GM23248 (cell line): ENCODE data around the gene HOXA10. TPM values are rescaled to one million over a fixed set of nuclear protein-coding genes. Genes with fewer than 3 reads are reported as not detected.

Experiments
- DNase-seq: peaks from one replicate; pipeline ENCODE4 v3.0.0-alpha.2; 2015
- H2AFZ ChIP-seq: fragments of 200-600 bp; sonication (generic); 2 replicates; pipeline ENCODE4 v1.6.1; 2016; ENCODE audit warnings: antibody characterized with exemption
- H3F3A ChIP-seq: fragments of 200-600 bp; sonication (generic); 2 replicates; pipeline ENCODE4 v1.6.1; 2016; ENCODE audit warnings: mild to moderate bottlenecking, antibody characterized with exemption, mixed run types; ENCODE audit not compliant: insufficient read depth
- H3K27ac ChIP-seq: fragments of 200-600 bp; sonication (generic); 2 replicates; pipeline ENCODE4 v1.5.1; 2016; ENCODE audit warnings: mild to moderate bottlenecking
- H3K27me3 ChIP-seq: fragments of 200-600 bp; sonication (generic); replicated peaks from 2 replicates; pipeline ENCODE4 v1.6.1; 2016; ENCODE audit warnings: mild to moderate bottlenecking; ENCODE audit not compliant: insufficient read depth
- H3K36me3 ChIP-seq: fragments of 200-600 bp; sonication (generic); 2 replicates; pipeline ENCODE4 v1.6.1; 2016; ENCODE audit warnings: low read depth, mild to moderate bottlenecking
- H3K4me1 ChIP-seq: fragments of 200-600 bp; sonication (generic); 2 replicates; pipeline ENCODE4 v1.6.1; 2016; ENCODE audit warnings: mild to moderate bottlenecking; ENCODE audit not compliant: insufficient read depth
- H3K4me2 ChIP-seq: fragments of 200-600 bp; sonication (generic); one replicate; pipeline ENCODE4 v1.6.1; 2016; ENCODE audit warnings: mild to moderate bottlenecking; ENCODE audit not compliant: unreplicated experiment
- H3K4me3 ChIP-seq: fragments of 200-600 bp; sonication (generic); 2 replicates; pipeline ENCODE4 v1.5.1; 2016; ENCODE audit warnings: mild to moderate bottlenecking
- H3K79me2 ChIP-seq: fragments of 200-600 bp; sonication (generic); 2 replicates; pipeline ENCODE4 v1.6.1; 2016; ENCODE audit warnings: mild to moderate bottlenecking; ENCODE audit not compliant: insufficient read depth
- H3K9ac ChIP-seq: fragments of 200-600 bp; sonication (generic); 2 replicates; pipeline ENCODE4 v1.6.1; 2016; ENCODE audit warnings: mild to moderate bottlenecking
- H3K9me2 ChIP-seq: fragments of 200-600 bp; sonication (generic); 2 replicates; pipeline ENCODE4 v1.6.1; 2016; ENCODE audit warnings: mixed run types, mild to moderate bottlenecking, moderate library complexity; ENCODE audit not compliant: insufficient read depth
- H3K9me3 ChIP-seq: fragments of 200-600 bp; sonication (generic); one replicate; pipeline ENCODE4 v1.6.1; 2017; ENCODE audit warnings: low read depth
- H4K20me1 ChIP-seq: fragments of 200-600 bp; sonication (generic); 2 replicates; pipeline ENCODE4 v1.6.0; 2016; ENCODE audit not compliant: insufficient read depth
- EZH2 ChIP-seq: fragments of 200-600 bp; sonication (generic); IDR thresholded peaks from 2 replicates; pipeline ENCODE4 v1.6.1; 2018; ENCODE audit warnings: antibody characterized with exemption, mild to moderate bottlenecking; ENCODE audit not compliant: insufficient read depth, poor library complexity, severe bottlenecking
- EZH2phosphoT487 ChIP-seq: fragments of 200-600 bp; sonication (generic); IDR thresholded peaks from 2 replicates; pipeline ENCODE4 v1.6.1; 2018; ENCODE audit warnings: antibody characterized with exemption, moderate library complexity, mild to moderate bottlenecking, low read depth; ENCODE audit not compliant: insufficient read depth
- WGBS, 2 experiments: methylation state at CpG; one replicate each; pipeline ENCODE4 v1.1.6; 2015 to 2017; ENCODE audit warnings: low lambda C conversion rate in 2 of 2, low coverage in 1 of 2; ENCODE audit errors: missing lambda C conversion rate in 2 of 2; 5-methylcytosine and 5-hydroxymethylcytosine counted together
- in situ Hi-C: fragments of 300-500 bp; cut with MboI; formaldehyde crosslinking; loops from 2 replicates; pipeline ENCODE4 v1.15.0; 2020
- polyA plus RNA-seq: library from polyadenylated mRNA; unstranded; fragments of >200 nt; fragmentation: Nextera tagmentation; extraction: Ambion mirVana; gene quantifications from 2 replicates; pipeline ENCODE4 v1.2.1, GENCODE V29; 2016
- total RNA-seq: library from RNA; depleted of rRNA; stranded (reverse); fragments of >200 nt; shearing (Covaris generic); gene quantifications from 2 replicates; pipeline ENCODE4 v1.2.3, GENCODE V29; 2014

HOXA10 gene
- total and polyA plus RNA-seq, 2 experiments from 2014 or later: 28.0 to 29.3 TPM

GRCh38 chr7:27142580-27143022, 31.5 kb downstream of the HOXA10 start:
- H3F3A ChIP-seq: no peaks in the 10 kb centered on the region
- no peak overlapping the region for H3K9ac ChIP-seq
- H3K9me3 ChIP-seq: no peaks in the 10 kb centered on the region
- peaks cover 23% of the 10 kb centered on the region for H3K36me3 ChIP-seq
- in situ Hi-C loops: no loop called here
- peaks cover 66% of the 10 kb centered on the region for H3K79me2 ChIP-seq
- H3K9me2 ChIP-seq: no peaks in the 10 kb centered on the region
- 91 to 92% methylated on average over 29 of the region's 29 CpGs for WGBS, 2 experiments
- no peak overlapping the region for H2AFZ ChIP-seq
- no peak overlapping the region for H3K4me2 ChIP-seq
- TF ChIP-seq EZH2 (no peak), EZH2phosphoT487 (no peak)
- no peak overlapping the region for H3K27ac ChIP-seq
- DNase-seq: no peak
- peaks cover 4% of the 10 kb centered on the region; the same call in 1 of the 2 replicates for H3K4me1 ChIP-seq
- H3K4me3 ChIP-seq: no peak overlapping the region
- H4K20me1 ChIP-seq: no peaks in the 10 kb centered on the region
- no peaks in the 10 kb centered on the region for H3K27me3 ChIP-seq

- Histone ChIP-seq H3K27me3 (no peaks in the 10 kb centered on the region), H2AFZ (no peak overlapping the region), H3K9ac (no peak overlapping the region), H4K20me1 (no peaks in the 10 kb centered on the region), H3K79me2 (peaks cover 66% of the 10 kb centered on the region), H3K27ac (no peak overlapping the region), H3K4me2 (no peak overlapping the region), H3K36me3 (peaks cover 28% of the 10 kb centered on the region), H3K4me3 (no peak overlapping the region), H3K9me3 (no peaks in the 10 kb centered on the region), H3K4me1 (no peaks in the 10 kb centered on the region), H3F3A (no peaks in the 10 kb centered on the region), H3K9me2 (no peaks in the 10 kb centered on the region)
- WGBS, 2 experiments: 92 to 98% methylated on average over 17 to 30 of the region's 30 CpGs
- DNase-seq: no peak
- in situ Hi-C loops: no loop called here
- TF ChIP-seq EZH2phosphoT487: no peak
- TF ChIP-seq EZH2: no peak
Observed at GRCh38 chr7:27141923-27142579, 32.1 kb downstream of the HOXA10 start.

- no peak overlapping the region for H3K27ac ChIP-seq
- H3K36me3 ChIP-seq: peaks cover 28% of the 10 kb centered on the region
- H4K20me1 ChIP-seq: no peaks in the 10 kb centered on the region
- H3F3A ChIP-seq: no peaks in the 10 kb centered on the region
- H3K4me2 ChIP-seq: no peak overlapping the region
- peaks cover 66% of the 10 kb centered on the region for H3K79me2 ChIP-seq
- H2AFZ ChIP-seq: no peak overlapping the region
- no peaks in the 10 kb centered on the region for H3K9me3 ChIP-seq
- TF ChIP-seq EZH2phosphoT487 (no peak), EZH2 (no peak)
- H3K27me3 ChIP-seq: no peaks in the 10 kb centered on the region
- in situ Hi-C loops: no loop called here
- no peaks in the 10 kb centered on the region for H3K9me2 ChIP-seq
- no peak overlapping the region for H3K4me3 ChIP-seq
- no peak overlapping the region for H3K9ac ChIP-seq
- H3K4me1 ChIP-seq: no peaks in the 10 kb centered on the region
- WGBS, 2 experiments: 94 to 95% methylated on average over 18 of the region's 18 CpGs
- no peak for DNase-seq
Observed at GRCh38 chr7:27141137-27141922, 32.8 kb downstream of the HOXA10 start.

- Histone ChIP-seq H3K9me2 (no peaks in the 10 kb centered on the region), H3K27me3 (no peaks in the 10 kb centered on the region), H2AFZ (no peak overlapping the region), H3K4me2 (no peak overlapping the region), H3F3A (peaks cover 6% of the 10 kb centered on the region), H3K27ac (no peak overlapping the region), H3K4me1 (no peaks in the 10 kb centered on the region), H3K9me3 (no peaks in the 10 kb centered on the region), H3K36me3 (peaks cover 28% of the 10 kb centered on the region), H3K4me3 (no peak overlapping the region), H4K20me1 (no peaks in the 10 kb centered on the region), H3K9ac (no peak overlapping the region), H3K79me2 (peaks cover 65% of the 10 kb centered on the region)
- in situ Hi-C loops: no loop called here
- WGBS, 2 experiments: 95 to 96% methylated on average over 15 of the region's 15 CpGs
- TF ChIP-seq EZH2phosphoT487 (no peak), EZH2 (no peak)
- no peak for DNase-seq
Observed at GRCh38 chr7:27140126-27140857, 33.8 kb downstream of the HOXA10 start.
